NCI-H510A treated with DMSO at 0.1 percent for 48 hours (cell line): ENCODE results near the gene FAM3C.
A peak's percentile ranks its signal among the peaks of the same experiment; 100 is the strongest.
"Not testable (repeated sequence)": the region's sequence is repeated elsewhere in the genome, so short reads cannot be mapped to it uniquely, and the experiment has no call there.

Experiments
- DNase-seq: peaks from one replicate; lab custom pipeline; 2025; lab: John Stamatoyannopoulos, UW

Gene FAM3C

GRCh38 chr7:121330053-121330833 is 65.9 kb downstream of the FAM3C start:
- no peak for DNase-seq

DNA sequence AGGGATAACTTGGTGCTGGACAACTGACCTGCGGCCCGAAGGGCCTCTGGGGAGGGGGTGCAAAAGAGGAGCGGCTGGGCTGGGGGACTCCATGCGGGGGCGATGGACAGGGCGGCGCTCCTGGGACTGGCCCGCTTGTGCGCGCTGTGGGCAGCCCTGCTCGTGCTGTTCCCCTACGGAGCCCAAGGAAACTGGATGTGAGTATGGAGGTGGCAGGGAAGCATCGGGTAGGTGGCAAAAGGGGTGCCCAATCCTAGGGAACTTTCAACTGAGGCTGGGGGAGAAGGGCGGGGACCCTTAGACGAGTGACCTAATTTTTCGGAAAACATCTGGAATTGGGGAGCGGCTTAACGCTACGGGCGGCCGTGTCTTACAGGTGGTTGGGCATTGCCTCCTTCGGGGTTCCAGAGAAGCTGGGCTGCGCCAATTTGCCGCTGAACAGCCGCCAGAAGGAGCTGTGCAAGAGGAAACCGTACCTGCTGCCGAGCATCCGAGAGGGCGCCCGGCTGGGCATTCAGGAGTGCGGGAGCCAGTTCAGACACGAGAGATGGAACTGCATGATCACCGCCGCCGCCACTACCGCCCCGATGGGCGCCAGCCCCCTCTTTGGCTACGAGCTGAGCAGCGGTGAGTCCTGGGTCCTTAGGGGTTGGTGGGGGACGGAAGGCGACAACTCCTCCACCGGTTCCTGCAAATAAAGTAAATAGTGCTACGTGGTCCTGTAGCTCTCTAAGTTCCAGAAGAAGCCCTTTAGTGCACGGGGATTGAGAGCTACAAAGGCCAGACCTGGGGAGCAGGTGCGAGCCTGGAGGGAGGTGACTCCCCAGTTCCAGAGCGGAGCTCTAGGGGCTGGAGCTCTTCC is 66.7 kb downstream of the FAM3C start:
- DNase-seq = peak; percentile 31

DNA sequence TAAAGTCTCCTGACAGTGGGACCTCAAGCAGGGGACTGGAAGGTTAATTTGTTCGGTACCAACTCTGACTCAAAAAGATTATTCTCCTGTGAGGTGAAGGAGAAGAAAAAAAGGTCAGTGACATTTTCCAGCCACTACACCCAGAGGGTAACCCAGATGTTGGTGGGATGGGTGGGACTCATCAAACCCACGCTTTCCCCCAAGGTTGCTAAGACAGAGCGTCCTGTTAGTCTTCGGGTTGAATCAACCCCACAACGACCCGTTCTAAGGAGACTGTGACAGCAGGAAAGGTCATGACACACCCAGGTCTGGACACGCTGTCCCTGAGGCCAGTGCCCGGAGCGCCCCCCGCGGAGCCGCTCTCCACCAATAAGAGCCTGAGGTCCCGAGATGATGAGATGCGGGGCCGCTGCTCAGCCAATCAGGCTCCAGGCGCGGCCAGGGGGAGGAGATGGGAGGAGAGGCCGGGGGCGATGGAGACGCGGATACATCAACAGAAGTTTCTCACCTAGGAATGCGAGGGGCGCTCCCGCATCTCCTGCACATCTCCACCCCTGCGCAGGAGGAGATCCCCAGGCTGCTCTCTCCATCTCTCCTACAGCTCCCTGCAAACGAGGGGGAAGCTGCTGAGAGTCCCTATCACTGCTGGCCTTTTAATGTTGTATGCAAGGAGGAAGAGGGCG is 67.5 kb downstream of the FAM3C start, which contains the start of gene WNT16:
WNT16 (plus strand) TSS at position 493 of the 683 bp plus-strand sequence. CDS start 293 bp downstream, outside the sequence.
- peak; percentile 12 for DNase-seq

DNA sequence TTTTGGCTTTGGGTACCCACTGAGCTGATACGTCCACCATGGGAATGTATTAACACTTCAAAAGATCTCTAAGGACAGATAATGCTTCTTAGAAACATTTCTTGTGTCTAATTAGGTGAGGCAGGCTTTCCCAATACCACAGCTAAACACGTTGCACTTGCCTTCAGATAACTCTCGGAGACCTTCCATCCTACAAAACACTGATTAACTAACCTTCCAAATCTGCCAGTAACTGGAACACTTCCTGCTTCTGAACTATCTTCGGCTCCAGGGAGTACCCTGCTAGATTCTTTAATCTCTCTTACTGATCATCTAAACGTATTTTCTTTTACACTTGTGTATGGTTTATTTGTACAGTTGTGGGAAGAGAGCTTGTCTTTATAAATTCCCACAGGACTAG is 68.4 kb downstream of the FAM3C start:
- DNase-seq = no peak

DNA sequence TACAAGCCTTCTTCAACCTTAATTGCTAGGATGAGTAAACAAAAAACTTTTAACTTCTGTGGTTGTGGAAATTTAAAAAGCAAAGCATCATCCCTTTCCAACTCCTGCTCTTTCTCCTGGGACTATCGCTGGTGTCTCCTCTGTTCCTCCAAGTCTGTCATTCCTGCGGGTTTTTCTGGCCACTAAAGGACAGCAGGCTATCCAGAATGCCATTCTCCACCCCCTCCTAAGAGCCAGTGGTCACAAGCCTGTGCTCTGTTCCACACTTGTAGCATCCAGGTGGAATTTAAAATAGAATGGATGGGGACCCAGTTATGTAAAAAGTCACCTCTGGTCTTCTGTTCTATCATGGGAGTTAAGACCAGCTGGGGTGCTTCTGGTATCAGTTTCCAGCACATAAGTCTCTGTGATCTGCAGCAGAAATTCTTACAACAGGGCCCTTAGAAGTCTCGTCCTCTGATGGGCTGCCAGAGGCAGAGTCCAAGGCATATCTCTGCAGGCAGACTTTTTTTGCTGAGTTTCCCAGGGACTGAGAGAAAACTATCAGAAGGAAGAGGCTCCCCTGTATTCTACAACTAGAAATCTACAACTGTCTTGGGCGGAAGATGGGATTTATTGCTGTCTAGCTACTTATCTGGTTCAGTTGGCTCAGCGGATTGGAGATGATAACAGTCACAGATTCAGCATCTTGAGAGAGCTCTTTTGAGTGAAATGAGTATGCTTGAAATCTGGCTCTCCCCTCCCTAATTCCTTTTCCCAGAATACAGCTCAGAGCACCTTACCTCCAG is 72.4 kb downstream of the FAM3C start:
- no peak for DNase-seq

DNA sequence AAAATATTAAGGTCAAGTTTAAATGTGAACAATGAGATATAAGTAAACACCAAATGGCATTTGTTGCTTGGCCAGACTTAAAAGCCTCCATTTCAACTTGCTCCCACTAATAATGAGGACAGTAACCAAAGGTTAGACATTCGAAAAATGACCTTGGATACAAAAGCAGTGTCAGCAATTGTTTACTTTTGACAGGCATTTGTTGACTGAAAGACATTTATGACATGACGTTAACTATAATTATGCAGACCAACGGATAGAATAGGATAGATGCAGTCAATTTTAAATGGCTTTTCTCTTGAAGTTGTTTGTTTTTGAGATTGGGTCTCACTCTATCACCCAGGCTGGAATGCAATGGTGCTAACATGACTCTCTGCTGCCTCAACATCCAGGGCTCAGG is 73.6 kb downstream of the FAM3C start:
- no peak for DNase-seq

- DNase-seq = not testable (repeated sequence)
Measured at GRCh38 chr7:121315170-121315569, 80.9 kb downstream of the FAM3C start.

- peak; percentile 24 for DNase-seq
Measured at GRCh38 chr7:121313793-121314676, 82.1 kb downstream of the FAM3C start.

DNA sequence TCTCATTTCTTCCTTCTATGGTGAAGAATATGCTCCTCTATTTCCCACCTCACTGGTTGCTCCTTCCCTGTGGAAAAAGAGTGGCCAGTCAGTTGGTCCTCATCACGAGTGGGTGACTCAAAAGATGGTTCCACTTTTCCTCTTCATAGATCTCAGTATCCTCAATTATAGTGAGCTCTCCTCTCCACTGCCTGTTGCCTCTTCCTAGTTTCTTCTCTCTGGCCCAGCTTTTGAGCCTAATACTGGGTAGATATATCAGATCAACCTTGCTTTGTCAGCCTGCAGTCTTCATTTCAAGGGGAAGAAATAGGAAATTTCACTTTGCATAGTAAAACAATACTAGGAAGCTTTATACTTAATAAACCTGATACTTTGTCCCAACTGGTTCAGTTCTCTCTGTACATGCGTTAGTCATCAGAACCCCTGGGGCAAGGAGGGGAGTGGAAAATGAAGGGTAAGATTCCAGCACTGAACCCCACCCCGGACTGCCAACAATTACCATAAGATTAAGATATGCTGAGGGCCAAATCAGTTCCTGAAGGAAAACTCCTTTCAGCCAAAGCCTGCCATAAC is 82.8 kb downstream of the FAM3C start:
- no peak for DNase-seq

GRCh38 chr7:121307021-121307574 is 89.0 kb downstream of the FAM3C start:
- no peak for DNase-seq

- DNase-seq = no peak
Measured at GRCh38 chr7:121306565-121306964, 89.5 kb downstream of the FAM3C start.

- no peak for DNase-seq
Measured at GRCh38 chr7:121305109-121305508, 91.0 kb downstream of the FAM3C start.

DNA sequence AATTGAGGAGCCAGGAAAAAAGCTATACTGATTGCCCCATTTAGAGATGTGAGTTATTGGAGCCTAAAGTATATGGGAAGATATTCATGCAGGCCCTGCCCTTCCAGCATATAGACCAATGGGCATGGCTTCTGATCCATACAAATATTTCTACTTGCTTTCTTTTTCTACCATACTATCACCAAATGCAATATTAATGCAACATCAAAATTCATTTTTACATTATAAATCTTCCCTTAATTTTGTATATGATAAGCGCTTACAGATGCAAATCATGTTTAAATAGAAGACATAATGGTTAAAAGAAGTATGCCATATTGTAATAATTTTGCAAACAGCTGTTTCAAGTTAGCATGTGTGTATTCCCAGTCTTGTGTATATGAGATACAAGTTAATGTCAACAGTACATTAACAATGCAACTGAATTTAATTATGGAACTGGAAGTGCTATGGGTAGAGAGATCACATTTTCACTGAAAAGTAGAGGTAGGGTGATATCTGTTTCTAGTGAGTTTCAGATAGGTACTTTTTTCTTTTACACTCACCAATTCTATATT is 91.9 kb downstream of the FAM3C start:
- DNase-seq = no peak

- no peak for DNase-seq
Measured at GRCh38 chr7:121303422-121304101, 92.5 kb downstream of the FAM3C start.

- no peak for DNase-seq
Measured at GRCh38 chr7:121302214-121302745, 93.8 kb downstream of the FAM3C start.

- DNase-seq = no peak
Measured at GRCh38 chr7:121301446-121302213, 94.5 kb downstream of the FAM3C start.

- DNase-seq = no peak
Measured at GRCh38 chr7:121300685-121301420, 95.3 kb downstream of the FAM3C start.
